ENCODE measurements around the gene PWWP2B. TPM values are rescaled to one million over a fixed set of nuclear protein-coding genes. Genes with fewer than 3 reads are reported as not detected.

PWWP2B gene
- total and polyA plus RNA-seq, 2 of the 13 experiments (the other 11 are each of a cell fraction or from before 2014, with no cell fraction given): 2.3 to 4.7 TPM

DNA sequence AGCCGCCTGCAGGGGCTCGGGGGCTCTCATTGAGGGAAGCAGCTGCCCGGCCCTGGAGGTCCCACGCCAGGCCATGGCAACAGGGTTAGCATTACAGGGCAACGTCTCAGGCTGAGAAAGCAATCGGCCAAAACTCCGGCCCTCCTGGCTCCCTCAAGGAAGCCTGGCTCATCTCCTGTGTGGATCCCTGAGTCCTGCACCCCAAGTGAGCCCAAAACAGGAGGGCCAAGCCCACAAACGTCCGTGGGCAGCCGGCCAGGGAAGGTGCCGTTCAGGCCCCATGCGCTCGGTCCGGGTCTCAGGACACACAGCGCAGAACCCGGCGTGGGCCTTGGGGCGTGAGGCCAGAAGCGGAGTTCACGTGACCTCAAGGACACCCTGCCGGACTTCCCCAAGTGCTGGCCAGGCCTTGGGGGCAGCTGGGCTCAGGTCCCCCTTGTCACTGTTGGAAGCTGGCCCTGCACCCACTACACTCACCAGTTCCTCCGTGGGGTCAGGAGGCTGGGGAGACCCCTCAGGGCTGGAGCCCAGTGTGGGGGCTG lies 8.0 kb upstream of the PWWP2B start (continued):
- TF ChIP-seq, protein P1, sequence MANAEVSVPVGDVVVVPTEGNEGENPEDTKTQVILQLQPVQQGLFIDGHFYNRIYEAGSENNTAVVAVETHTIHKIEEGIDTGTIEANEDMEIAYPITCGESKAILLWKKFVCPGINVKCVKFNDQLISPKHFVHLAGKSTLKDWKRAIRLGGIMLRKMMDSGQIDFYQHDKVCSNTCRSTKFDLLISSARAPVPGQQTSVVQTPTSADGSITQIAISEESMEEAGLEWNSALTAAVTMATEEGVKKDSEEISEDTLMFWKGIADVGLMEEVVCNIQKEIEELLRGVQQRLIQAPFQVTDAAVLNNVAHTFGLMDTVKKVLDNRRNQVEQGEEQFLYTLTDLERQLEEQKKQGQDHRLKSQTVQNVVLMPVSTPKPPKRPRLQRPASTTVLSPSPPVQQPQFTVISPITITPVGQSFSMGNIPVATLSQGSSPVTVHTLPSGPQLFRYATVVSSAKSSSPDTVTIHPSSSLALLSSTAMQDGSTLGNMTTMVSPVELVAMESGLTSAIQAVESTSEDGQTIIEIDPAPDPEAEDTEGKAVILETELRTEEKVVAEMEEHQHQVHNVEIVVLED (CRISPR knock-in tag; IDR thresholded peaks at IDR 0.05; ENCODE audit: borderline replicate concordance): peak; percentile 28; the same call in 1 of the 2 replicates
- TF ChIP-seq ZNF775 (CRISPR knock-in tag; IDR thresholded peaks at IDR 0.05; ENCODE audit: borderline replicate concordance): no peak
- TF ChIP-seq SP140L (CRISPR knock-in tag; IDR thresholded peaks at IDR 0.05; ENCODE audit: borderline replicate concordance): no peak
- TF ChIP-seq NFATC3 (CRISPR knock-in tag; IDR thresholded peaks at IDR 0.05): no peak
- TF ChIP-seq NONO (IDR thresholded peaks at IDR 0.05): no peak
- TF ChIP-seq NONO (CRISPR knock-in tag; conservative IDR thresholded peaks at IDR 0.05): no peak
- TF ChIP-seq MXD1 (CRISPR knock-in tag; IDR thresholded peaks at IDR 0.05): peak; percentile 34; the same call in 1 of the 2 replicates
- TF ChIP-seq EED (CRISPR knock-in tag; IDR thresholded peaks at IDR 0.05): 0 out of 2 replicates have a peak, but pooled peaks have one; percentile 20
- TF ChIP-seq ZNF589 (CRISPR knock-in tag; conservative IDR thresholded peaks at IDR 0.05): no peak
- no peak for TF ChIP-seq ZNF282 (IDR thresholded peaks at IDR 0.05; ENCODE audit: partially characterized antibody)
- TF ChIP-seq U2AF2 (IDR thresholded peaks at IDR 0.05; ENCODE audit: low read depth, low read length): no peak
- TF ChIP-seq TEAD2 (CRISPR knock-in tag; IDR thresholded peaks at IDR 0.05): no peak
- no peak for TF ChIP-seq CBX5 (CRISPR knock-in tag; IDR thresholded peaks at IDR 0.05; ENCODE audit: borderline replicate concordance)
- no peak for TF ChIP-seq FOXJ3 (CRISPR knock-in tag; IDR thresholded peaks at IDR 0.05; ENCODE audit: borderline replicate concordance)
- 0 out of 2 replicates have a peak, but pooled peaks have one; percentile 6 for TF ChIP-seq RXRA (CRISPR knock-in tag; IDR thresholded peaks at IDR 0.05)
- TF ChIP-seq RFXAP (CRISPR knock-in tag; IDR thresholded peaks at IDR 0.05; ENCODE audit: borderline replicate concordance): no peak
- no peak for TF ChIP-seq POLR2A (IDR thresholded peaks at IDR 0.05; ENCODE audit: insufficient read depth in 1 of 2, low read depth in 2 of 2, low read length in 2 of 2)
- no peak for TF ChIP-seq SAFB2 (CRISPR knock-in tag; IDR thresholded peaks at IDR 0.05; ENCODE audit: borderline replicate concordance, low read depth)
- peak; percentile 78 for TF ChIP-seq ZBTB7A (CRISPR knock-in tag; IDR thresholded peaks at IDR 0.05)
- no peak for TF ChIP-seq ZNF547 (CRISPR knock-in tag; IDR thresholded peaks at IDR 0.05)
- TF ChIP-seq CENPX (CRISPR knock-in tag; IDR thresholded peaks at IDR 0.05): no peak
- no peak for TF ChIP-seq MBD4 (IDR thresholded peaks at IDR 0.05; ENCODE audit: borderline replicate concordance, low read length)
- TF ChIP-seq, protein P2, sequence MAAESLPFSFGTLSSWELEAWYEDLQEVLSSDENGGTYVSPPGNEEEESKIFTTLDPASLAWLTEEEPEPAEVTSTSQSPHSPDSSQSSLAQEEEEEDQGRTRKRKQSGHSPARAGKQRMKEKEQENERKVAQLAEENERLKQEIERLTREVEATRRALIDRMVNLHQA (CRISPR knock-in tag; IDR thresholded peaks at IDR 0.05): no peak
